ENCODE measurements around the gene CCND2.
"Not testable (repeated sequence)": the region's sequence is repeated elsewhere in the genome, so short reads cannot be mapped to it uniquely, and the experiment has no call there.

The CCND2 gene

GRCh38 chr12:4273652-4274395 lies at the start of gene CCND2:
Gene CCND2 (plus strand): TSS chr12:4273762. CDS start chr12:4274041, 279 bp downstream.
- no peak for DNase-seq

DNA sequence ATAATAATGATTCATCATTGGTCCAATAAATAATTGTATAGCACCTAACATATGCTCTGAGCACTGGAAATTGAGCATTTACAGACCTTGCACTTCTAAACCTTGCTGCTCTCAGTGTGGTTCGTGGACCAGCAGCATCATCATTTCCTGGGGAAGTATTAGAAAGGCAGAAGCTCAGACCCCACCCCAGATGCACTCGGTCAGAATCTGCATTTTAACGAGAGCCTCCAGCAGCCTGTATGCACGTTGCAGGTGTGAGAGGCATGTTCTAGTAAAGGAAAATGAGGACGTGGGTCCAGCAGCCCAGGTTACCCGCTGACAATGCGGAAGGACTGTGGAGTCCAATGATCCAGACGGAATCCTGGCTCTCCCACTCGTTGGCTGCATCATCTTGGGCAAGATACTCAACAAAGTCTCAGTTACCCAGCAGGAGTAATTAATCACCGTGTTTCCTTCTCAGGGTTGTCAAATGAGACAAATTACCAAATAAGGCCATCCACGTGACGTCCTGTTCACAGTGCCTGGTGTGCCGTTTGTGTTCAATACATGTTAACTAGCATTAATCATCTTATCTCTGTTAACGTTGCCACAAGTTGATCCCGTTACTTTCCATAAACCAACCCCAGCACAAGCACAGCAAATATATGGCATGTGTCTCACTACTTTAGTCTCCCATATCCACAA lies 49.2 kb upstream of the CCND2 start:
- no peak for DNase-seq

DNA sequence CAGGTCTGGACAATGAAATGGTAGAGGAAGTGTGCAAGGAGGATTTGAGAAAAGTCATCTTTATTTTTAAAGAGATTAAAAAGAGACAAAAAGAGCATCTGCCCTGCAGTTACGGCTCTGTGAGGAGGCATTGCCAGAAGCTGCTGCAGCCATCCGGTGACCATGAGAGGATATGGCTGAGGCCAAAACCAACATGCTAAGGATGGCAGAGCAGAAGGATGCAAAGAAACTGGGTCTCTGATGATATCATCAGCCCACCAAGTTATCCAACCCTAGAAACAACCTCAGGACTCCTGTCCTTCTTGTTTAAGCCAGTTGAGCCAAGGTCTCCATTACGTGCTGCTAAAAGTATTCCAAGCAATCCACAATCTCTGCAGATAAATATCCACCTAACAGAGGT lies 48.0 kb upstream of the CCND2 start:
- DNase-seq, result no peak

DNA sequence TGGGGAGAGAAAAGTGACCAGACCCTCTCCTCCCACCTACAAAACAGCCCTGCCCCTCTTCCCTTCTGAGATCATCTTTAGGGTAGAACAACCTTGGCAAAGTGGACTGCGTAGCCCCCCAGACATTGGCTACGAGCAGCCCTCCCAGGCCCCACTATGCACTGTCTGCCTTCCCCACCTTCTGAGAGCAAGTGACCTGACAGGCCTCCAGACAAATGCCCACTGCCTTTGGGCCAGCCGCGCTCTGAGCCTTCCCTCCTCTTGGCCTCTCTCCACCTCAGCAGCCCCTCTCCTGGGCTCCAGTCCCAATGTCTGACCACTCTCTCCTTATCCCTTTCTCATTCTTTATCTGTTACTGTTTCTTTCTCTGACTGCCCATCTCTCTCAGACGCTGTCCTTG lies 46.5 kb upstream of the CCND2 start:
- no peak for DNase-seq

- no peak for DNase-seq
Measured at GRCh38 chr12:4228122-4228580, 45.4 kb upstream of the CCND2 start.

GRCh38 chr12:4230526-4230925 lies 43.0 kb upstream of the CCND2 start:
- no peak for DNase-seq

GRCh38 chr12:4238577-4238976 lies 35.0 kb upstream of the CCND2 start:
- no peak for DNase-seq

- no peak for DNase-seq
Measured at GRCh38 chr12:4239746-4240145, 33.8 kb upstream of the CCND2 start.

DNA sequence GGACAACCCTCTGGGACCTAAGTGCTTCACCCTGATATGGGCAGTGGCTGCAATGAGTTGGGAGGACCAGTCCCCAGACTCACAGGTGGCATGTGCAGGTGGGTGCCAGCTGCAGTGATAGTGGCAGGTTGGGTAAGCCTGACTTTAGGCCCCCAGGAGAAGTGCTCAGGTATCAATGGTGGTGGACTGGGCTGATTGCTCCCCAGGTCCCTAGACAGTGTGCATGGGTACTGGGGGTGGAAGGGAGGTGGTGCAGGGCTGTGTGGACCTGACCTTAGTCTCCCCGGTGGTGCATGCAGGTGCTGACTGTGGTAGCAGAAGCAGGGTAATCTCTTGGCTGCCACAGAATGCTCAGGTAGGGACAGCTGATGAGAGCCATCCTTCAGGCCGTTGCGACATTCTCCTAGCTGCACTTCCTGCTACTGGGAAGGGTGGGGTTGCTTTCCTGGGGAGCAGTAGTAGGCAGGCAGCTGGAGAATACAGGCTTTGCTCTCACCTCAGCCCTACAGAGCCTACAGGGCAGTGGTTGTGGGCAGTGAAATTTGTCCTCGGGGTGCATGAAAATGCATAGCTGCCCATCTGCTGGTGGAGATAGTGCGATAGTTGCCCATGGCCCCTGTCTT lies 33.3 kb upstream of the CCND2 start:
- no peak for DNase-seq

DNA sequence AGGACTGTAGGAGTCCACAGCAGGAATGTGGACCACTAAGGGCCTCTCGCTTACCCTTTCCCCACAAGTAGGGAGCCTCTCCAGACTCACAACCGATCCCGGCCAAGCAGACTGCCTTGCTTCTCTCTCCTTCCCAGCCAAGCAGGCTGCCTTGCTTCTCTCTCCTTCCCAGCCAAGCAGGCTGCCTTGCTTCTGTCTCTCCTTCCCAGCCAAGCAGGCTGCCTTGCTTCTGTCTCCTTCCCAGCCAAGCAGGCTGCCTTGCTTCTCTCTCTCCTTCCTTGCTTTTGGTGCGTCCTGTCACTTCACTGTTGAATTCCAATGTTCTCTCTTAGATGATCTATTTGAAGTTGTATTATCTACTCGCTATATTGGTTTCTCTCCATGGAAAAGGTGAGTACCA lies 32.6 kb upstream of the CCND2 start:
- no peak for DNase-seq

DNA sequence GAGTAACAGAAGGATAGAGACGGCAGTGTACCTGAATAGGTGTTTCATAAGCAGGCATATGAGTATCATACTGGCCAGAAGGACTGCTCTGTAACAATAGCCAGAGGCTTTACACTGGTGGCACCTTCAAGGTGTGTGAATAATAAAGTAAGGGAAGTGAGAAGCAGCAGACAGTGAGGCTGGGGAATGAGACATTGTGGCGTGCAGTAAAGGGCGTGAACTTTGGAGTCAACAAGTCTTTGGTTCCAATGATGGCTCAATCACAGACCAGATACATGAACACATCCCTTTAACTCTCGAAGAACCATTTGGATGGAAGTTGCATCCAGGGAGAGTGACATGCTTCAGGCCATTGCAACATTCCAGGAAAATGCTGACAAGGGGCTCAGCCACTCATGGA lies 32.0 kb upstream of the CCND2 start:
- DNase-seq, result no peak

DNA sequence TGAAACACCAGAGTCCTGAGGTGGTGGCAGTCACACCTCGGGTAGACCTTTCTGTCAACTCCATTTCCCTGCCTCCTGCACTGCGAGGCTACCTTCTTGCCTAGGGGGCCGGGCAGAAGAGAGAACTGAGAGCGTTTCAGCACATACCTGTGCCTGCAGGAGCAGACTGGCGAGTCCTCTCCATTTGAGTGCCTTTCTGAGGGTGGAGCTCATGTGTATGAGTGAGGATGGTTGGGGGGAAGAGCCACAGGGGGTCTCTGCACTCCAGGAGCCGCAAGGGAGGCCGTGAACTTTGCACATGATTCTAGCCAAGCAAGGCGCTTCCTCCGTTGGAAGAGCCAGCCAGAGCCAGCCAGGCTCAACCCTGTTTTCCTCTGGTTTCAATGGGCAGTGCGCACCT lies 31.0 kb upstream of the CCND2 start:
- DNase-seq, result no peak

DNA sequence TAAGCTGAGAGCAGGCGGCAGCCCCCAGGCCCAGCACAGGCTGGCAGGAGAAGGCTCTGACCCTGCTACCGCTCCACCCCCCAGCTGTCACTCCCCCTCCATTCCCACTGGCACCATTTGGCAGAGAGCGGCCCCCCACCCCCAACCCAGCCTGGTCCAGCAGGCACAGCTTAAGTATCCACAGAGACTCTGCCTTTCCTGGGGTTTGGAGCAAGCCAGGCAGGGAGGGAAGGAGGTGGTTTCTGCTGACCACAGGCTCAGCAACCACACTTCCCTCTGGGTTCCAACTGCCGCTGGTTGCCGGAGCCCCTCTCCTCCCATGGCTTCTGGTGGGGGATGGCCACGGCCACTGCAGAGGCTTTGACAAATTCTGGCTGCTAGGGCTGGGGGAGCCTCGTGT lies 30.5 kb upstream of the CCND2 start:
- DNase-seq, result no peak

GRCh38 chr12:4243491-4244100 lies 30.0 kb upstream of the CCND2 start:
- not testable (repeated sequence) for DNase-seq

GRCh38 chr12:4244868-4245267 lies 28.7 kb upstream of the CCND2 start:
- DNase-seq, result no peak

- no peak for DNase-seq
Measured at GRCh38 chr12:4245446-4245845, 28.1 kb upstream of the CCND2 start.

- no peak for DNase-seq
Measured at GRCh38 chr12:4246116-4246515, 27.4 kb upstream of the CCND2 start.

DNA sequence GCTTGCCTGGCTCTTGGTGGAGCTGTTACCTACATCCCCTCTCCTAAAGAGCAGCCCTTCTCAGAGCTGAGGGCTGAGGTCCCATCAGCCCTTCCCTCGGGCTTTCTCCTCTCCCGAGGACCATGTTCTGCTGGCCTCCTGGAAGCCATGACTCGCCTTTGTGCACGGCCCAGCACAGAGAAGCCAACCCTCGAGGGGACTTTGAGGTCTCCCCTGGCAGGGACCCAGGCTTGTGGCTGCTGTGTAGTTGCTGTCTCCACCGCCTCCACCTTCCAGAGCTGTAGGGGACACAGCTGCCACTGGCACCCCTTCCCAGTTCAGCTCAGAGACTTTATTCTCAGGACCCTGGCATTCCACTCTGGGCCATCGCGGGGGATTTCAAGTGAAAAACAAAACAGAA lies 22.9 kb upstream of the CCND2 start:
- DNase-seq, result no peak

GRCh38 chr12:4251216-4251891 lies 22.2 kb upstream of the CCND2 start:
- DNase-seq, result no peak

DNA sequence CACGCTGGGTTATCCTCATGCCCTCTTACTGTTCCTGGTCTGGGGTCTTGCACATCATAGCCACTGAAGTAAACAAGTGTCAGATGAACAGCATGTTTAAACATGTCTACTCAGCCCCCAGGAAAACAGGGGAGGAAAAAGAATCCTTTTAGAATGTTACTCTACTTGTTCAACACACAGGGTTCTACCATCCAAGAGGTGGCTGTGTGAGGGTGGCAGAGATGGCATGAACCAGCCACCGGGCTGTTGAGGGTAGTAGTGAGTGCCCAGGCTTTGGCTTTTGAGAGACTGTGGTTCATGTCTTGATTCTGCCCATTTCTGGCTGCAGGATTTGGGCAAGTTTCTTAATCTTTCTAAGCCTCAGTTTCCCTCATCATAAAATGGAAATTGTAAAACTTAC lies 21.6 kb upstream of the CCND2 start:
- no peak for DNase-seq

- DNase-seq, result no peak
Measured at GRCh38 chr12:4252601-4253000, 21.0 kb upstream of the CCND2 start.

- DNase-seq, result no peak
Measured at GRCh38 chr12:4256043-4256826, 17.3 kb upstream of the CCND2 start.
